IPS-15b (cell line): Measurements from ENCODE around the gene AMN.

Experiments used
- H3K27me3 ChIP-seq: one replicate; pipeline ENCODE4 v1.6.1; 2013; ENCODE audit warnings: low read length; ENCODE audit not compliant: control insufficient read depth, insufficient read depth
- H3K36me3 ChIP-seq: one replicate; pipeline ENCODE4 v1.6.1; 2013; ENCODE audit warnings: low read length; ENCODE audit not compliant: control insufficient read depth, insufficient read depth
- H3K4me1 ChIP-seq: one replicate; pipeline ENCODE4 v1.6.1; 2013; ENCODE audit warnings: mild to moderate bottlenecking, low read length; ENCODE audit not compliant: control insufficient read depth, insufficient read depth
- H3K4me3 ChIP-seq: one replicate; pipeline ENCODE4 v1.5.1; 2013; ENCODE audit warnings: low read depth, low read length
- H3K9ac ChIP-seq: one replicate; pipeline ENCODE4 v1.6.1; 2013; ENCODE audit warnings: low read depth, mild to moderate bottlenecking, low read length
- H3K9me3 ChIP-seq: one replicate; pipeline ENCODE4 v1.6.1; 2013; ENCODE audit warnings: mild to moderate bottlenecking, low read length; ENCODE audit not compliant: control insufficient read depth, insufficient read depth

Gene AMN

DNA sequence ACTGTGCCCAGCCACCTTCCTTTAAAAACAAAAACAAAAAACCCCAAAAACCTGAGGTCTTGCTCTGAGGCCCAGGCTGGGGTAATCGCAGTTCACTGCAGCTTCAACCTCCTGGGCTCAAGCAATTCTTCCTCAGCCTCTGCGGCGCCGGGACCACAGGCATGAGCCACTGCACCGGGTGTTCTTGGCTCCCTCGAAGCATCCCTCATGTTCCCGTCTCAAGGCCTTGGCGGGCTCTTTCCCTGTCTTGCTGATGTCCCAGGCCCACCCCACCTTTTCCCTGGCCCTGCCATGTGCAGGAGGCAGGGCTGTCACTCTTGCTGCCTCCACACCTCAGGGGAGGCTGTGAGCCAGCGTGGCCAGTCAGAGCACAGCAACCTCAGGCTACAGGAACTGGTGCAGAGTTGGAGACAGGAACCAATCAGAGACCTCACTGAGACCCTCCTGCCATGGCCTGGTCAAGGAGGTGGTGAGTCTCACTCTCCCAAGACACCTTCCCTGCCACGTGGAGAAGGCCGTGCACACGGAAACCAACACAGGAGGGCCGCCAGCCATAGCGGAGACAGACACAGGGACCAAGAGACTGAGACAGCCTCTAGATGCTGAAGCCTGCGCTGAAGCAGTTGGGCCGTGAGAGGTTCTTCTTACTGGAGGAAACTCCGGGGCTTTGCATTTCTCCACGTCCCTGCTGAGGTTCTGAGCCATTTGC lies 6.0 kb upstream of the AMN start:
- Histone ChIP-seq H3K4me1 (no peaks in the 10 kb centered on the region), H3K36me3 (no peaks in the 10 kb centered on the region), H3K9me3 (no peaks in the 10 kb centered on the region), H3K9ac (no peak overlapping the region), H3K27me3 (peaks cover 11% of the 10 kb centered on the region), H3K4me3 (no peak overlapping the region)

DNA sequence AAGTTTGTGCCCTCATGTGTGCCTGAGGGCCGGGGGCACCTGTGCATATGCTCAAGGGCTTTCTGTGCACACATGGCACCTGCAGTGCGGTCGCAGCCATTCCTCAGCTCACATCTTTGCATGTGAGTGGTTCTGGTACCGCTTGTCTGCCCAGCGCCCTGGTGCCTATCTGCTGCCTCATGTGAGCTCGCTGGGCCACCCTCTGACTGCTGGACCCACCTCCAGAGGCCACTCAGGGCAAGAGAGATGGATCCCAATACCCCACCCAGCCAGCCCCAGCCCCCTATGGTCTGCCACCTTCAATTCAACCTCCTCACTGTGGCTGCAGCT lies 5.4 kb upstream of the AMN start:
- peaks cover 13% of the 10 kb centered on the region for H3K27me3 ChIP-seq
- no peak overlapping the region for H3K9ac ChIP-seq
- no peak overlapping the region for H3K4me3 ChIP-seq
- no peaks in the 10 kb centered on the region for H3K9me3 ChIP-seq
- no peaks in the 10 kb centered on the region for H3K36me3 ChIP-seq
- no peaks in the 10 kb centered on the region for H3K4me1 ChIP-seq

- H3K9ac ChIP-seq: no peak overlapping the region
- no peaks in the 10 kb centered on the region for H3K9me3 ChIP-seq
- H3K4me1 ChIP-seq: no peaks in the 10 kb centered on the region
- H3K36me3 ChIP-seq: no peaks in the 10 kb centered on the region
- no peak overlapping the region for H3K4me3 ChIP-seq
- H3K27me3 ChIP-seq: peaks cover 19% of the 10 kb centered on the region
Observed at GRCh38 chr14:102917469-102918211, 4.8 kb upstream of the AMN start.

DNA sequence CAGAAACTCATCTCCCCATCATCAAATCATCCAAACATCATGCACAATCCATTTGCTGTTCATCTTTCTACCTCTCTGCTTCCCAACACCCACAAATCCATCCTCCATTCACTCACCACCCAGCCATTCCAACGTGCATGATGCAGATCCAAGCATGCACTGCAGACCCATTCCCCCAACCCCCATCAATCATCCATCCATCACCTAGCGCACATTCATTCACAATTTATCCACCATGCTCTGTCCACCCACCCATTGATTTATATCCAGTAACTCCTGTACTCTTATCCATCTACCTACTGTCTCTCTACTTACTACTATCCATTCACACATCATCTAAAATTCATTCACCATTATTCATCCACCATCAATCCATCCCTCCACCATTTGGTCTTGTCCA lies 4.0 kb upstream of the AMN start:
- Histone ChIP-seq H3K27me3 (peaks cover 25% of the 10 kb centered on the region), H3K4me3 (no peak overlapping the region), H3K4me1 (no peaks in the 10 kb centered on the region), H3K36me3 (no peaks in the 10 kb centered on the region), H3K9ac (no peak overlapping the region), H3K9me3 (no peaks in the 10 kb centered on the region)

GRCh38 chr14:102920273-102920997 lies 2.0 kb upstream of the AMN start:
- Histone ChIP-seq H3K9ac (no peak overlapping the region), H3K4me3 (no peak overlapping the region), H3K36me3 (no peaks in the 10 kb centered on the region), H3K27me3 (peaks cover 43% of the 10 kb centered on the region), H3K4me1 (peaks cover 3% of the 10 kb centered on the region), H3K9me3 (no peaks in the 10 kb centered on the region)

DNA sequence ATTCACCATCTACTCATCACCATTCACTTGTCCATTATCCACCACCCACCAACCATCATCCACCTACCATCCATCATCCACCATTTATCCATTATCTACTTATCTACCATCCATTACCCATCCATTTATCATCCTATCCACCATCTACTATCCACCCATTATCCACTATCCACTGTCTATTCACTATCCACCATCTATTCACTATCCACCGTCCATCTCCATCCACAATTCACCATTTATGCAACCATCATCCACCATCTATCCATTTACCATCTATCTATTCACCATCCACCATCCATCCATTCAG lies 1.5 kb upstream of the AMN start:
- Histone ChIP-seq H3K4me1 (peaks cover 5% of the 10 kb centered on the region), H3K27me3 (peaks cover 46% of the 10 kb centered on the region), H3K36me3 (no peaks in the 10 kb centered on the region), H3K9me3 (no peaks in the 10 kb centered on the region), H3K4me3 (no peak overlapping the region), H3K9ac (no peak overlapping the region)

DNA sequence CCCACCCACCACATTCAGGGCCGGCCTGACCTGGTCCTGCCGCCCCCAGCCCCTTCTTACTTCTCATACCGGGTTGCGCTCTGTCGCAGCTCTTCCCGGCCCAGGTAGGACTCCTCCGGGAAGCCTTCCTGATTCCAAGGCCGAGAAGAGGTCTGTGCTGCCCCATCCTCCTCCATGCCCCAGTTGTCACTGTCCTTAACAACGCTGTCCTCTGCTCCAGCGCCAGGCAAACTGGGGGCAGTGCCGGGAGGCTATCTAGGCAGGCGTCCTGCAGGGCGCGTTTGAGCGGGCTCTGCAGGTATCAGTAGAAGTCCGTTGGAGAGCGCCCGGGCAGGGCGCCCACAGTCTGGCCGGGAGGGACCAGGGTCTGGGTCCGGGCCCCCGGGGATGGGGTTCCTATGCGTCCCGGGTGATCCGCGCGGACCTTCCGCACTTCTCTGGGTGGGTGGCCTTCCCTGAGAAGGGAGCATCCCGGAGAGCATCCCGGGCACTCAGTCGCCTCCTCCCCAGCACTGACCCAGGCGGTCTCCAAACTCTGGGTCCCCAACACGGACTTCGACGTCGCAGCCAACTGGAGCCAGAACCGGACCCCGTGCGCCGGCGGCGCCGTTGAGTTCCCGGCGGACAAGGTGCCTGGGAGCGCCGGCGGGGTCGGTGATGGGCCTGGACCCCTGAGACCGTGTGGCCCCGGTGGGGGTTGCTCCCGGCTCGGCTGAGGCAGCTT lies 900 bp downstream of the AMN start:
- Histone ChIP-seq H3K4me3 (peak overlapping the region; percentile 49), H3K4me1 (peaks cover 9% of the 10 kb centered on the region), H3K27me3 (peaks cover 62% of the 10 kb centered on the region), H3K9me3 (no peaks in the 10 kb centered on the region), H3K9ac (no peak overlapping the region), H3K36me3 (no peaks in the 10 kb centered on the region)

DNA sequence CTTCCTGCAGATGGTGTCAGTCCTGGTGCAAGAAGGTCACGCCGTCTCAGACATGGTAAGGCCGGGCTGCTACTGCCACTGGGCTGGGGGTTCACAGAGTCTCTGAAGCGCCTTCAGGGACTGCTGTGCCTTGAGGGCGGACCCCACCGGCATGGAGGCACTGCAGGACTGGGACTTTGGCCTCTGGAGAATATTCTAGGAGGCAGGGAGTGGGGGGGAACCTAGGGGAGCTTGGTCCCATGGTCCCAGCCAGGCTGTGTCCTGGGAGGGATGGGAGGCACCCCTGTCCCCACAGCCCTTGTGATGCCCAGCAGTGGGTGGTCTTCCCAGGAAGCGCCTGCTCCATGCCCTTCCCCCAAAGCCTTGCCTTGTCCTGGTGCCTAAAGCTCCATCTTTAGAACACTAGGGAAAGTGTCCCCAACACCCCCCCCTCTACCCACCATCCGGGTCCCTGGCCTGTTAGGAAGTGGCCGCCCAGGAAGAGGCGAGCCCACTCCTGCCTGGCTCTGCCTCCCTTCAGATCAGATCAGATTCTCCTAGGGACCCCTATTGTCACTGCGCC lies 1.5 kb downstream of the AMN start:
- Histone ChIP-seq H3K4me3 (peak overlapping the region; percentile 49), H3K9ac (no peak overlapping the region), H3K9me3 (no peaks in the 10 kb centered on the region), H3K27me3 (peaks cover 66% of the 10 kb centered on the region), H3K36me3 (no peaks in the 10 kb centered on the region), H3K4me1 (peaks cover 9% of the 10 kb centered on the region)

DNA sequence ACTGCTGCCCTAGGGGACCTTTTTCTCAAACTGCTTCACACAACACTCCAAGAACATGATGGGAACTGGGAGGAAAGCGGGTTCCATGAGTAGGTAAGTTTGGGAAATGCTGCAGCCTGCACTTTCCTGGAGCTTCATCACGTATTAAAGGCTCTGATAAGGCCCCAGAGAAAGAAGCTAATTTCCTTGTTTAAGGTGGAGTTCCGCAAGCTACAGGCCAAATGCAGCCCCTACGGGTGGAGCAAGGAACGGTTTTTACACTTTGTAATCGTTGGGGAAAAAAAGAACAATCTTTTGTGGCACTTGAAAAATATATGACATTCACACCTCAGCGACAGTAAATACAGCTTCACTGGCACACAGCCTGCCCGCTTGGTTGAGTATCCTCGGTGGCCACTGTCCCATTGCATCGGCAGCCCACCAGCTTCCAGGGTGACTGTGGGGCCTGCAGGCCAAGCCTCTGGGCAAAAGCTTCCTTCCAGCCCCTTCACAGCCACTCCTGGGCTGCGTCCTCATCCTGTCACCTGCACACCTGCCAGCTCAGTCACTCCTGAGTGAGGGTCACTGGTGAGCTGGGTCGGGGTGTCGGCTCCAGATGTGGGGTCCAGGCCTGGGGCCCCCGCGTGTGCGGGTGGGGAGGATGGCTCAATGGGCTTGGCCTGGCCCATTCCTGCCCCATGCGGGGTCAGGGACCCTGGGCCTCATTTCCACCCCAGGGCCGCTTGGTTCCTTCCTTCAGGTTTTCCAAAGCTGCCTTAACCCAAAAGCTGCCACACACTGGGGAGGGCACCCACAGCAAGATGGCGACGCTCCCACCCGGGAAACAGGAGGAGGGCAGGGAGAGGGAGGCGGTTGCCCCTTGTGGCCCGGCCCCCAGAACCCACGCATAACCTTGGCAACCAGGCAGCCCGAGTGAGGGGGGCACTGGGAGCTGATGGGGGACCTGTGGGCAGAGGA lies 2.4 kb downstream of the AMN start:
- Histone ChIP-seq H3K27me3 (peaks cover 74% of the 10 kb centered on the region), H3K4me3 (no peak overlapping the region), H3K9me3 (no peaks in the 10 kb centered on the region), H3K4me1 (peaks cover 9% of the 10 kb centered on the region), H3K9ac (no peak overlapping the region), H3K36me3 (no peaks in the 10 kb centered on the region)

GRCh38 chr14:102925646-102926045 lies 3.2 kb downstream of the AMN start:
- Histone ChIP-seq H3K9ac (no peak overlapping the region), H3K36me3 (no peaks in the 10 kb centered on the region), H3K4me3 (peak overlapping the region; percentile 30), H3K4me1 (peaks cover 9% of the 10 kb centered on the region), H3K27me3 (peaks cover 72% of the 10 kb centered on the region), H3K9me3 (no peaks in the 10 kb centered on the region)

DNA sequence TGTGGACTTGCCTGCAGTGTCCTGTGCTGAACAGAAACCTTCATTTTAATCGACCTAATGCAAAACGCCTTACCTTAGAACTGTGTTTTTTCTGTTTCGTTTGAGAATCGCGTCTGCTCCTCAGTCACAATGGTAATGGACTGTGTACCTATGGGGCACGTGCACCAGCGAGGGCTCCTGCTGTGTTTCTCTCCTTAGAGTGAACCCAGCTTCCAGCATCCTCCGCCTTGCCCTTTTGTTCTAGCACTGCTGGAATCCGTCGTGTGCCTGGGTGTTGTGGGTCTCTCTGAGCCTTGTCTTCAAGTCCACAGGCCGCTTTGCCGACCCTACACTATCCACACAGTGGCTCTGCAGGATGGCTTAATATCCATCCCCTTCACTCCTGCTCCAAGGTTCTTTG lies 3.6 kb downstream of the AMN start:
- Histone ChIP-seq H3K27me3 (peaks cover 70% of the 10 kb centered on the region), H3K9ac (no peak overlapping the region), H3K4me1 (peaks cover 9% of the 10 kb centered on the region), H3K9me3 (no peaks in the 10 kb centered on the region), H3K4me3 (peak overlapping the region; percentile 30), H3K36me3 (no peaks in the 10 kb centered on the region)
